Activated naive CD4-positive, alpha-beta T cell treated with anti-CD3 and anti-CD28 coated beads, Interleukin-2, amount 50 U/mL, for 24 hours (primary cell): ENCODE results near the gene TMEM150A.
A peak's percentile ranks its signal among the peaks of the same experiment; 100 is the strongest.
"Not testable (repeated sequence)": the region's sequence is repeated elsewhere in the genome, so short reads cannot be mapped to it uniquely, and the experiment has no call there.

Source experiments
- H3K27ac Mint-ChIP-seq: one replicate; pipeline ENCODE4 v1.8.0; 2021; ENCODE audit warnings: mild to moderate bottlenecking, mixed read lengths
- H3K27me3 Mint-ChIP-seq: one replicate; pipeline ENCODE4 v1.8.0; 2021; ENCODE audit warnings: mixed read lengths
- H3K36me3 Mint-ChIP-seq: one replicate; pipeline ENCODE4 v1.8.0; 2021; ENCODE audit warnings: mixed read lengths
- H3K4me1 Mint-ChIP-seq: one replicate; pipeline ENCODE4 v1.8.0; 2021; ENCODE audit warnings: mixed read lengths
- H3K4me3 Mint-ChIP-seq: one replicate; pipeline ENCODE4 v1.8.0; 2021; ENCODE audit warnings: mild to moderate bottlenecking, mixed read lengths
- H3K9me3 Mint-ChIP-seq: one replicate; pipeline ENCODE4 v1.8.0; 2021; ENCODE audit warnings: mixed read lengths

The TMEM150A gene

GRCh38 chr2:85600951-85601770, 1.3 kb downstream of the TMEM150A start:
- Mint-ChIP-seq H3K9me3 (no peaks in the 10 kb centered on the region), H3K27ac (peak overlapping the region; percentile 87), H3K4me3 (peak overlapping the region; percentile 85), H3K27me3 (no peaks in the 10 kb centered on the region), H3K4me1 (peaks cover 41% of the 10 kb centered on the region), H3K36me3 (no peaks in the 10 kb centered on the region)

GRCh38 chr2:85600235-85600575, 2.3 kb downstream of the TMEM150A start:
- Mint-ChIP-seq H3K9me3 (no peaks in the 10 kb centered on the region), H3K27ac (no peak overlapping the region), H3K27me3 (no peaks in the 10 kb centered on the region), H3K4me1 (peaks cover 40% of the 10 kb centered on the region), H3K36me3 (no peaks in the 10 kb centered on the region), H3K4me3 (no peak overlapping the region)

- Mint-ChIP-seq H3K27me3 (no peaks in the 10 kb centered on the region), H3K4me1 (peaks cover 39% of the 10 kb centered on the region), H3K9me3 (no peaks in the 10 kb centered on the region), H3K4me3 (no peak overlapping the region), H3K27ac (peak overlapping the region; percentile 23), H3K36me3 (no peaks in the 10 kb centered on the region)
Measured at GRCh38 chr2:85599468-85600234, 2.8 kb downstream of the TMEM150A start.

GRCh38 chr2:85598594-85599340, 3.7 kb downstream of the TMEM150A start:
- no peaks in the 10 kb centered on the region for H3K9me3 Mint-ChIP-seq
- no peaks in the 10 kb centered on the region for H3K36me3 Mint-ChIP-seq
- H3K4me1 Mint-ChIP-seq, result peaks cover 40% of the 10 kb centered on the region
- no peak overlapping the region for H3K4me3 Mint-ChIP-seq
- H3K27ac Mint-ChIP-seq, result no peak overlapping the region
- no peaks in the 10 kb centered on the region for H3K27me3 Mint-ChIP-seq

DNA sequence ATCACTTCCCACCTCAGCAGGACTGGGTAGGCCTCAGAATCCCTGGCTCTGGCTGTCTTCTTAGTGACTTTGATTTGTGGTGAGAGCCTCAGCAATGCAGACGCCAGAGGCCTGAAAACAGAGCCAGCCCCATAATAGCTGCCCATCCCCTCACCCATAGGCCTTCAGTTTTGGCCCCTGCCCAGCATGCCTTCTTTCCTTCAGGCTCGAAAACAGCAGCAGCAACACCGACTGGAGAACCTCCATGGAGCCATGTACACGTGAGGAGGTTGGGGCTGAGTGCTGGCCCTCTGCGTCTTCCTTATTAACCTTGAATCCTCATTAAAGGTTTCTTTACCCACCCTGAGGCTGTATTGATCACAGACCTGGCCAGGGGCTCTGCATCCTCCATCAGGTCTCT, 5.3 kb downstream of the TMEM150A start:
- Mint-ChIP-seq H3K4me3 (peak overlapping the region; percentile 99), H3K4me1 (peaks cover 33% of the 10 kb centered on the region), H3K36me3 (no peaks in the 10 kb centered on the region), H3K27ac (no peak overlapping the region), H3K9me3 (no peaks in the 10 kb centered on the region), H3K27me3 (no peaks in the 10 kb centered on the region)

DNA sequence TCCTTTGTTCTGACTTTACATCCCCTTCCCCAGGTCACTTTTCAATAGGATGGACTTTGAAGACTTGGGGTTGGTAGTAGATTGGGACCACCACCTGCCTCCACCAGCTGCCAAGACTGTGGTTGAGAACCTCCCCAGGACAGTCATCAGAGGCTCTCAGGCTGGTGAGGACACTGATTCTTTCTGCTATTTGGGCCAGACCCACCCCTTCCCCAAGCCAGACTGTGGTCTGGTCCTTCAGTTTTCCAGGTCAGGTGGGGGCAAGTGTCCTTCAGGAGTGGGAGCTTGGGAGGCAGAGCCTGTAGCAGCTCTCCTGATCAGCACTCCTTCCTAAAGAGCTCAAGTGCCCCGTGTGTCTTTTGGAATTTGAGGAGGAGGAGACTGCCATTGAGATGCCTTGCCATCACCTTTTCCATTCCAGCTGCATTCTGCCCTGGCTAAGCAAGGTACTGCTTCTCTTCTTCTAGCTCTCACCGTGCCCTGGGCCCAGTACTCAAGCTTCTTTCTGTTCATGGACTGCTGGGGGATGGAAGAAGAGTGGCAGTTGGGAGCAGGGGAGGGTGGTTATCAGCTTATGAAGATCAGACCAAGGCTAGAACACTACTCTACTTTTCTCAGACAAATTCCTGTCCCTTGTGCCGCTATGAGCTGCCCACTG, 5.9 kb downstream of the TMEM150A start:
- Mint-ChIP-seq H3K4me3 (peak overlapping the region; percentile 99), H3K27ac (peak overlapping the region; percentile 59), H3K4me1 (peaks cover 33% of the 10 kb centered on the region), H3K36me3 (no peaks in the 10 kb centered on the region), H3K9me3 (no peaks in the 10 kb centered on the region), H3K27me3 (no peaks in the 10 kb centered on the region)

DNA sequence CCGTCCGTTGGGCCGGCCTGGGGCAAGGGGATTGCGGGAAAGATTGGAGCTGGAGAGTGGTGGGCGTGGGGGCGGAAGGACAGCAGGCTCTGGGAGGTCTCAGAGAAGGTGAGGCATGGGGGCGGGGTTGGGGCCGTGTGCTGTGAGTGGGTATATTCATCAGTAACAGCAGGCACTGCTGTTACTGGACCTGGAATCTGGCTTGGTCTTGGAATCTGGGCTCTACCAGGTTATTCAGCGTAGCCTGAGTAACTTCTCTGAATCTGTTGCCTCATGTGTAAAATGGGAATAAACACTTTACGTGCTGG, 6.5 kb downstream of the TMEM150A start:
- peak overlapping the region; percentile 97 for H3K27ac Mint-ChIP-seq
- H3K4me3 Mint-ChIP-seq, result peak overlapping the region; percentile 99
- no peaks in the 10 kb centered on the region for H3K36me3 Mint-ChIP-seq
- no peaks in the 10 kb centered on the region for H3K9me3 Mint-ChIP-seq
- no peaks in the 10 kb centered on the region for H3K27me3 Mint-ChIP-seq
- peaks cover 33% of the 10 kb centered on the region for H3K4me1 Mint-ChIP-seq

DNA sequence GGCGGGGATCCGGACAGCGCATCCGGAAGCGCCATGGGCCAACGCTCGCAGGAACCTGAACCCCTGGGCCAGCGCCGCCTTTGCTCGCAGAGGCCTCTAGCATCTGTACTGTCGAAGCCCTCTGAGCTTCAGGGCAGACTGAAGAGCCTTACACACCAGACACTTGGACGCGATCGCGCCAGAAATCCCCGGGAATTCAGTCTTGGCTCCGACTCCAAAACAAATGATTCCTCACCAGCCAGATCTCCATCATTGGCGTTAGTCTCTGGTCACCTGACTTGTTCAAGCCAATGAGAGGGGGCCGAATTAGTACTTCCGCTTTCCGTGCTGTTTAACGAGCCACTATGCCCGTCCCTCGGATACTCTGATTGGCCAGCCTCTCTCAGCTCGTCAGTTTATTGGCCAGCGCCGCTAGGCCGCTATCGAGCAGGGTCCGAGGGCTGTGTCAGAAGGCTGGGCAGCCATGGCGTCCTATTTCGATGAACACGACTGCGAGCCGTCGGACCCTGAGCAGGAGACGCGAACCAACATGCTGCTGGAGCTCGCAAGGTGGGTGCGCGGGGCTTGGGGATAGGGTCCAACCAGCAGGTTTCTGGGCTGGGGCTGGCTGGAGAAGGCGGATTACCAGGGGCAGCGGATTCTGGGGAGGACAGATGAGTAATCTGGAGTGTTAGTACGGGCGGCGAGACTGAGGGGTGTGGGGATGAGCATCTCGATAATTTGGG, 7.0 kb downstream of the TMEM150A start, which contains the start of gene RNF181:
TSS of gene RNF181 (plus strand) at position 445 of the 725 bp plus-strand sequence. CDS start at position 464, 19 bp downstream.
- Mint-ChIP-seq H3K4me1 (peaks cover 36% of the 10 kb centered on the region), H3K36me3 (no peaks in the 10 kb centered on the region), H3K9me3 (no peaks in the 10 kb centered on the region), H3K27me3 (no peaks in the 10 kb centered on the region), H3K4me3 (peak within 1 kb of the TSS; percentile 99), H3K27ac (peak within 1 kb of the TSS; percentile 97)

- Mint-ChIP-seq H3K27ac (peak overlapping the region; percentile 97), H3K4me3 (peak overlapping the region; percentile 99), H3K4me1 (peaks cover 42% of the 10 kb centered on the region), H3K36me3 (no peaks in the 10 kb centered on the region), H3K27me3 (no peaks in the 10 kb centered on the region), H3K9me3 (no peaks in the 10 kb centered on the region)
Measured at GRCh38 chr2:85594715-85595300, 7.7 kb downstream of the TMEM150A start.

DNA sequence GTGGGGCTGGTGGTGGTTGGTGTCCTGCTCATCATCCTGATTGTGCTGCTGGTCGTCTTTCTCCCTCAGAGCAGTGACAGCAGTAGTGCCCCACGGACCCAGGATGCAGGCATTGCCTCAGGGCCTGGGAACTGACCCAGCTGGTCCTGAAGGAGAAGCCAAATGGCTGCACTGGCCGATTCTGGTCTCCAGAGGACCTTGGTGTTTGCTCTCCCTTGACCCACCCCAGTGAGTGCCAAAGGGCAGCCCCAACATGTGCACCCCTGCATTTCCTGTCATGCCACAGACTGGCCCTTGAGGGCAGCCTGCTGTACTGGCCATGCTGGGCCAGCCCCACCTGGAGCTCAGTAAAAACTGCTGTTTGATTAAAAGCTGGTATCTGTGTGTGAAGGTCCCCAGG, 9.5 kb downstream of the TMEM150A start:
- Mint-ChIP-seq H3K4me3 (no peak overlapping the region), H3K36me3 (no peaks in the 10 kb centered on the region), H3K9me3 (no peaks in the 10 kb centered on the region), H3K27me3 (no peaks in the 10 kb centered on the region), H3K4me1 (peaks cover 51% of the 10 kb centered on the region), H3K27ac (no peak overlapping the region)

- H3K27ac Mint-ChIP-seq, H3K27me3 Mint-ChIP-seq, H3K4me3 Mint-ChIP-seq: not testable (repeated sequence)
Measured at GRCh38 chr2:85592299-85592698, 10.2 kb downstream of the TMEM150A start.

GRCh38 chr2:85591563-85591962, 10.9 kb downstream of the TMEM150A start:
- no peaks in the 10 kb centered on the region for H3K36me3 Mint-ChIP-seq
- H3K4me1 Mint-ChIP-seq, result peaks cover 51% of the 10 kb centered on the region
- H3K4me3 Mint-ChIP-seq, result no peak overlapping the region
- no peaks in the 10 kb centered on the region for H3K27me3 Mint-ChIP-seq
- no peaks in the 10 kb centered on the region for H3K9me3 Mint-ChIP-seq
- H3K27ac Mint-ChIP-seq, result peak overlapping the region; percentile 65

More at GRCh38 chr2:85592299-85592698, 10.2 kb downstream of the TMEM150A start:
- not testable (repeated sequence) for H3K9me3 Mint-ChIP-seq, H3K36me3 Mint-ChIP-seq
- H3K4me1 Mint-ChIP-seq, result peaks cover 58% of the 10 kb centered on the region

- Mint-ChIP-seq H3K27ac (no peak overlapping the region), H3K9me3 (no peaks in the 10 kb centered on the region), H3K4me3 (no peak overlapping the region), H3K27me3 (no peaks in the 10 kb centered on the region), H3K36me3 (no peaks in the 10 kb centered on the region), H3K4me1 (peaks cover 48% of the 10 kb centered on the region)
Measured at GRCh38 chr2:85590950-85591349, 11.5 kb downstream of the TMEM150A start.

- H3K9me3 Mint-ChIP-seq, result no peaks in the 10 kb centered on the region
- no peaks in the 10 kb centered on the region for H3K27me3 Mint-ChIP-seq
- peaks cover 48% of the 10 kb centered on the region for H3K4me1 Mint-ChIP-seq
- H3K36me3 Mint-ChIP-seq, result no peaks in the 10 kb centered on the region
- no peak overlapping the region for H3K27ac Mint-ChIP-seq
- H3K4me3 Mint-ChIP-seq, result no peak overlapping the region
Measured at GRCh38 chr2:85589982-85590791, 12.3 kb downstream of the TMEM150A start.
